VCaP (cell line): ENCODE data around the gene ZIC4.

Source experiments
- H3K27ac ChIP-seq: fragments of 450-650 bp; 2 replicates; pipeline ENCODE4 v1.5.1; 2017
- TF ChIP-seq, protein P1 (sequence below): fragments of 450-650 bp; conservative IDR thresholded peaks from 2 replicates; pipeline ENCODE4 v1.5.1; 2017; ENCODE audit warnings: mild to moderate bottlenecking, moderate library complexity

ZIC4 gene

GRCh38 chr3:147365196-147366115 lies 40.9 kb downstream of the ZIC4 start:
- TF ChIP-seq, protein P1, sequence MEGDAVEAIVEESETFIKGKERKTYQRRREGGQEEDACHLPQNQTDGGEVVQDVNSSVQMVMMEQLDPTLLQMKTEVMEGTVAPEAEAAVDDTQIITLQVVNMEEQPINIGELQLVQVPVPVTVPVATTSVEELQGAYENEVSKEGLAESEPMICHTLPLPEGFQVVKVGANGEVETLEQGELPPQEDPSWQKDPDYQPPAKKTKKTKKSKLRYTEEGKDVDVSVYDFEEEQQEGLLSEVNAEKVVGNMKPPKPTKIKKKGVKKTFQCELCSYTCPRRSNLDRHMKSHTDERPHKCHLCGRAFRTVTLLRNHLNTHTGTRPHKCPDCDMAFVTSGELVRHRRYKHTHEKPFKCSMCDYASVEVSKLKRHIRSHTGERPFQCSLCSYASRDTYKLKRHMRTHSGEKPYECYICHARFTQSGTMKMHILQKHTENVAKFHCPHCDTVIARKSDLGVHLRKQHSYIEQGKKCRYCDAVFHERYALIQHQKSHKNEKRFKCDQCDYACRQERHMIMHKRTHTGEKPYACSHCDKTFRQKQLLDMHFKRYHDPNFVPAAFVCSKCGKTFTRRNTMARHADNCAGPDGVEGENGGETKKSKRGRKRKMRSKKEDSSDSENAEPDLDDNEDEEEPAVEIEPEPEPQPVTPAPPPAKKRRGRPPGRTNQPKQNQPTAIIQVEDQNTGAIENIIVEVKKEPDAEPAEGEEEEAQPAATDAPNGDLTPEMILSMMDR, result no peak
- H3K27ac ChIP-seq, result no peak overlapping the region

DNA sequence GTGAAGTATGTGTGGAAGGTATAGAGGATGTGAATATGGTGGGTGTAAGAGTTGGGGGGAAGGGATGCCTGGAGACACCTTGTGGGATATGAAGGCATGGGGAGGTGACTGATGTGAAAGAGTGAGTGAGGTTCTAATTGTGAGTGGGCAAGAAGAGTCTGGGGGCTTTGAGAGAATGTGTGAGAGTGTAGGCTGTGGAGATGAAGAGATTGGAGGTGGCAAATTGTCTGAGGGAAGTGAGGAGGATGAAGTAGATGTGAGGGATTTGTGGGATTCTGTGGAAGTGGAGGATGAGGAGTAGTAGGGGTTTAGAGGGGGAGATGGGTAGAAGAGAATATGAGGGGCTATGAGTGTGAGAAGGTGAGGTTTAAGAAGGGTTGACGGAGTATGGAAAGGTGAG lies 41.6 kb downstream of the ZIC4 start:
- no peak overlapping the region for H3K27ac ChIP-seq
- TF ChIP-seq, protein P1, result no peak

DNA sequence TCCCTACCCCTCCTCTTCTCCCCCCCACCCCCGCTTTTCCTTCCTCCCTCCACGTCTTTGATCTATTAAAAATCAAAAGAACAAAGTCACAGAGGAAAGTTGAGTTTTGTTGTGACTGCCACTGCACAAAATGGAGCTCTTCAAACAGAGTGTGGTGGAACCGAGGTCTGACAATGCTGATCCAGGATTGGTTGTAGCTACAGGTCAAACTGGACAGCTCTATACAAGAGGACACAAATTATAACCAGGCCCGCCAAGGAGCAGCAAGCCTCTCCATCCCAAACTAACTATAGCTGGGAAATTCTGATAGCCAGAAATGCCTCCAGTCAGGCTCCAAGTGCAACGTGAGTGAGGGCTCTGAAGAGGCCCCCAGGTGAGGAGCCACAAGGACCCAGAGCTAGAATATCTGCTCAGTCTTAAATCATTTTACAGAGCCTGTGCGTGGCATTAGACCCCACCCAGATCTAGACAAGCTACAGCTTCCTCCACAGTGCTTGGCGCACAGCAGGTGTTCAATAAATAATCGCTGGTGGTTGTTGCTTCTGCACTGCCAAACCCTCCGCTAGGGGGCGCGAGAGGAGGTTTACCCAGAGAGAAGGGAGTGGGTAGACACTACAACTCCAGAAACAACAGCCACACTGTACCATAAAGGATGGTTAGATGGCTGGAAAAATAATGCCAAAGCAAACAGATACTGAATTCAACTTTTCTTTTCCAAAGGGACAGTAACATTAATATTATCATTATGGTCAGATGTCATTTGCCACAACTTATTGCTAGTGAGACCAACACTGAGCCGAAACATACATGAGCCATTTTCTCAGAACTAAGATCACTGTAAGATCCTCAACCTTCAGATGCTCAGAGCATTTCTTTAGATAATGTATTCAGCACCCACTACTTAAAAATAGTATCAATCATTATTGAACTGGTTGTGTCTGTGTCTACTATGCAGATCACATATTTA lies 44.6 kb downstream of the ZIC4 start:
- no peak overlapping the region for H3K27ac ChIP-seq
- TF ChIP-seq, protein P1, result no peak; the same call in 1 of the 2 replicates

DNA sequence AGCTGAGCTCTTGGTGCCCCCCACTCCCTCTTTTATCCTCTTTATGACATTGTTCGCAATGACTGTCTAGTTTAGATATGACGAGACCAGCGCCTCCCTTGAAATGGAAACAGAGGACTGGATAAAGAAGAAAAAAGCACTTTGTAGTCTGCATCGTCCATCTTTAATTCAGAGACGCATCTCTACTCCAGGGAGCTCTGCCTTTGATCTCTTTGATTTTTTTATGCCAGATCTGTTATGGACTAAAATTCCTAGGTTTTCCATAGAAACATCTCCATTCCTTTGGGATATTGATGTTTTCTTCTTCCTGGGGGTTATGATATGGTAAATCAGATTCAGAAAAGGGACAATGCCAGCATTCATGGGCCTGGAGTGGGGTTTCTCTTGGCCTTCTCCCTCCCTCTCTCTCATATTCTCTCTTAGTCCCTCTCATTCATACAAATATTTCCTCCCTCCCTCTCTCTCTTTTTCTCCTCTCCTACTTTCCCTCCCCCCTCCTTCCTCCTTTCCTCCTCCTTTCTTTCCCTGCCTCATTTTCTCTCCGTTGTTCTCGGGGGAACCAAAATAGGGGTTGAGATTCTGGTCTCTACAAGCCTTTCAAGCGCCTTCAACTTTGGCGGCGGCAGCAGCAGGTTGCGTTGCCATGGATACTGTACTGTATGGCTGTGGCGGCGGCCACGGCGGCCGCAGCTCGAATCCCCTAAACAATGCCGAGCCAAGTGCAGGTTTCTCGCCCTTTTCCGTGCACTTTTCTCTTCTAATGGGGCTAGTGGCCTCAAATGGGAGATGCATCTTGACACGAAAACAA lies 45.5 kb downstream of the ZIC4 start:
- H3K27ac ChIP-seq, result no peak overlapping the region
- TF ChIP-seq, protein P1, result no peak

DNA sequence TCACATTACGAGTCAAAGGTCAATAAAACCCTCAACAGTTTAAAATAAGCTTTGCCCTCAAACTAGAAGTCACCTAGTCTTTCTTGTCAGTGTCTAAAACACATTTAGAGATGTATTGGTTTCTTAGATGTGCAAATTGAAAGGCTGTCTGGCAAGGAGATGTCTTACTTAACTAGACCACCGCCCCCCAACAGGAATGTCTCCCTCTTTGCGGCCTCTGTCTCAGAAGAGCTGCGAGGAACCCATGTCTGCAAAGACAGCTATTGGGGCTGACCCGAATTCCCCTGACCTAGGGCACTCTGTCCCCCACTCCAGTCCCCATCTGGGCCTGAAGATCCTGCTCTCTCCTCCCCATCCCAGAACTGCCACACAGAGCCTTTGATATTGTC lies 46.3 kb downstream of the ZIC4 start:
- H3K27ac ChIP-seq, result no peak overlapping the region
- TF ChIP-seq, protein P1, result no peak

DNA sequence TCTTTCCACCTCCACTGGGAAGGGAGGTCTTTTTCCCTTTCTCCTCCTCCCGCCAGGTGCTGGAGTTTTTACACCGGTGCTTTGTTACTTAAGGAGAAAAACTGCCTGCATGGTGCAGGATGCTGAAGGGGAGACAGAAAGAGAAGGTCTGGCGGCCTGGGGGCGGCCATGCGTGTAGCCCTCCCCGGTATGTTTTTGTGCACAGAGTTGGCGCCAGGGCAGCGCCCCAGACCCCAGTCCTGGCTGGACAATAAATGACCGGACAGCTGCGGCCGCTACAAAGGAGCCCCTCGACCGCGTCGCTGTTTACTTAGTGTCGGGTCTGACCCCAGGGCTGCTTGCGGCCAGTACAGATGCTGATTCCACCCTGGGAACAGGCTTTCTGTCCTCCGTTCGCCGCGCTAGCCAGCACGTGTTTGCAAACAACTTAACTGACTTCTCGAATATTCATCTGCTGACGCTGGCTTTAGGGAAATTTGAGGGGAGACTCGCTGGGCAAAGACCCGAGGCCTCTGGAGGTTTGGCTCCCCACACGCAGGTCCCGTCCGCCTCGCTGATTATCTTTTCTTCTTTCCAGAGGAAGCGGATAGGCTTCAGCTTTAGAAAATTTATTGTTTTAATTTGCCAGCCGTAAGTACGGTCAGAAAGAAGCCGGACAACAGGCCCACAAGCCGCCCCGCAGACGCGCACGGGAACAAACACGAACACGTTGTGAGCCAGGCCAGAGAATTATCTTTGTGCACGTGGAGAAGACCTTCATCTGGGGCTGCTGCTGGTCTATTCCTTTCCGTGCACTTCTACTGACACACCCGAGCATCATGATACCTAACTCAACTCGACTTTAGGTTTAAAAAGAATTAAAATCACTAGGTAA lies 46.9 kb downstream of the ZIC4 start:
- TF ChIP-seq, protein P1, result no peak
- no peak overlapping the region for H3K27ac ChIP-seq
